Peyer's patch (tissue), 4 donors: ENCODE results near the gene HABP2.

Experiments
- POLR2A ChIP-seq, 2 donors: fragments of 450-650 bp; IDR thresholded peaks; one replicate each; pipeline ENCODE4 v1.5.1; 2017; ENCODE audit warnings: antibody characterized with exemption in 2 of 2, mild to moderate bottlenecking in 2 of 2, moderate library complexity in 2 of 2
- TF ChIP-seq, protein P1 (sequence below), 6 experiments: fragments of 450-650 bp in 4 of 6; fragments of 200-600 bp in 2 of 6; sonication (generic) in 1 of 6; IDR thresholded peaks; one replicate each; pipeline ENCODE4 v1.5.1; 2017 to 2019; ENCODE audit warnings: antibody characterized with exemption in 6 of 6, mild to moderate bottlenecking in 3 of 6, moderate library complexity in 1 of 6

- TF ChIP-seq, protein P1, sequence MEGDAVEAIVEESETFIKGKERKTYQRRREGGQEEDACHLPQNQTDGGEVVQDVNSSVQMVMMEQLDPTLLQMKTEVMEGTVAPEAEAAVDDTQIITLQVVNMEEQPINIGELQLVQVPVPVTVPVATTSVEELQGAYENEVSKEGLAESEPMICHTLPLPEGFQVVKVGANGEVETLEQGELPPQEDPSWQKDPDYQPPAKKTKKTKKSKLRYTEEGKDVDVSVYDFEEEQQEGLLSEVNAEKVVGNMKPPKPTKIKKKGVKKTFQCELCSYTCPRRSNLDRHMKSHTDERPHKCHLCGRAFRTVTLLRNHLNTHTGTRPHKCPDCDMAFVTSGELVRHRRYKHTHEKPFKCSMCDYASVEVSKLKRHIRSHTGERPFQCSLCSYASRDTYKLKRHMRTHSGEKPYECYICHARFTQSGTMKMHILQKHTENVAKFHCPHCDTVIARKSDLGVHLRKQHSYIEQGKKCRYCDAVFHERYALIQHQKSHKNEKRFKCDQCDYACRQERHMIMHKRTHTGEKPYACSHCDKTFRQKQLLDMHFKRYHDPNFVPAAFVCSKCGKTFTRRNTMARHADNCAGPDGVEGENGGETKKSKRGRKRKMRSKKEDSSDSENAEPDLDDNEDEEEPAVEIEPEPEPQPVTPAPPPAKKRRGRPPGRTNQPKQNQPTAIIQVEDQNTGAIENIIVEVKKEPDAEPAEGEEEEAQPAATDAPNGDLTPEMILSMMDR (IDR thresholded peaks at IDR 0.05), result no peak
- TF ChIP-seq POLR2A (IDR thresholded peaks at IDR 0.05), result no peak
Observed at GRCh38 chr10:113625461-113626186, 72.8 kb downstream of the HABP2 start.
